Measurements from ENCODE around the gene DNAJC30. TPM values are rescaled to one million over a fixed set of nuclear protein-coding genes. Genes with fewer than 3 reads are reported as not detected.

The DNAJC30 gene
- total RNA-seq, 4 donors from 2014 or later = 2.3 to 9.3 (median 5.3) TPM

DNA sequence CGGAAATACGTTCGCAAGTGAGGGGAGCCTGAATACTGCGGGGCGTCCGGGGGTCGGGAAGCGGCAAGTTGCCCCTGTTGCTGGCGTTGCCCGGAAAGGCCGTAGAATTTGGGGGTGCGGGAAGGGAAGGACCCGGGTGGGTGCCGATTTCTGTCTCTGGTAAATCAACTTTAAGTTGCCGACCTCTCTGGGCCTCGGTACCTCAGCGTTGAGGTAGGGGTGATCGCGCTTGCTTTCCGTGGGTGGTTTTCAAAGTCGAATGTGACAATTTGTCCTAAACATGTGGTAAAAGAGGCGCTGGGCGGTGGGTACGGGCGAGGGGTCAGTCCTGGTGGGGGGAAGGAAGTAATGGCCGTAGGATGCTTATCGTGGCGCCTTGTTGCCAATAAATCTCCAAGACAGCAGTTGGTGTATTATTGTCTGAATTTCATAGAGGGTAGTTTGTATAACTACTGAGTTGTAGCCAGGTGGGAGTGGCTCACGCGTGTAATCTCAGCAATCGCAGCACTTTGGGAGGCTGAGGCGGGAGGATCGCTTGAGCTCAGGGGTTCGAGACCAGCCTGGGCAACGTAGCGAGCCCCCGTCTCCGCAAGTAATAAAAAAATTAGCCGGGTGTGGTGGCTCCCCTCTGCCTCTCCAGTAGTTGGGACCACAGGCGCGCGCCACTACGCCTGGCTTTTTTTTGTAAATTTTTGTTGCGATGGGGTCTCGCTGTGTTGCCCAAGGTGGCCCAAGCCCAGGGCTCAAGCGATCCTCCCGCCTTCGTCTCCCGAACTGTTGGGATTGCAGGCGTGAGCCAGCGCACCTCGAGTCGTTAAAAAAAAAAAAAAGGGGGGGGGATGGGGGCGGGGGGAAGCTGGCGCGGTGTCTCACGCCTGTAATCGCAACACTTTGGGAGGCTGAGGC lies 788 bp upstream of the DNAJC30 start:
- Histone ChIP-seq H3K9me3 (no peaks in the 10 kb centered on the region), H3K27me3 (no peaks in the 10 kb centered on the region), H3K4me1 (peaks cover 0 to 58% (median 11%) of the 10 kb centered on the region in 3 donors), H3K4me3 (peak overlapping the region; percentile 63 to 92), H3K36me3 (peaks cover 0 to 42% of the 10 kb centered on the region in 2 donors), H3K27ac (peak overlapping the region; percentile 47 to 92 (median 83))
- ATAC-seq = no peak
- WGBS, 2 donors (ENCODE audit: low coverage in 1 of 2) = 2% methylated on average over 27 of the region's 58 CpGs; no CpG with 5 or more reads in 1 of the 2 donors
- no peak for TF ChIP-seq EP300 (IDR thresholded peaks at IDR 0.05)
- TF ChIP-seq POLR2A (IDR thresholded peaks at IDR 0.05) = no peak
- TF ChIP-seq, protein P1, sequence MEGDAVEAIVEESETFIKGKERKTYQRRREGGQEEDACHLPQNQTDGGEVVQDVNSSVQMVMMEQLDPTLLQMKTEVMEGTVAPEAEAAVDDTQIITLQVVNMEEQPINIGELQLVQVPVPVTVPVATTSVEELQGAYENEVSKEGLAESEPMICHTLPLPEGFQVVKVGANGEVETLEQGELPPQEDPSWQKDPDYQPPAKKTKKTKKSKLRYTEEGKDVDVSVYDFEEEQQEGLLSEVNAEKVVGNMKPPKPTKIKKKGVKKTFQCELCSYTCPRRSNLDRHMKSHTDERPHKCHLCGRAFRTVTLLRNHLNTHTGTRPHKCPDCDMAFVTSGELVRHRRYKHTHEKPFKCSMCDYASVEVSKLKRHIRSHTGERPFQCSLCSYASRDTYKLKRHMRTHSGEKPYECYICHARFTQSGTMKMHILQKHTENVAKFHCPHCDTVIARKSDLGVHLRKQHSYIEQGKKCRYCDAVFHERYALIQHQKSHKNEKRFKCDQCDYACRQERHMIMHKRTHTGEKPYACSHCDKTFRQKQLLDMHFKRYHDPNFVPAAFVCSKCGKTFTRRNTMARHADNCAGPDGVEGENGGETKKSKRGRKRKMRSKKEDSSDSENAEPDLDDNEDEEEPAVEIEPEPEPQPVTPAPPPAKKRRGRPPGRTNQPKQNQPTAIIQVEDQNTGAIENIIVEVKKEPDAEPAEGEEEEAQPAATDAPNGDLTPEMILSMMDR (IDR thresholded peaks at IDR 0.05) = no peak
- no peak for TF ChIP-seq POLR2AphosphoS5 (IDR thresholded peaks at IDR 0.05)

DNA sequence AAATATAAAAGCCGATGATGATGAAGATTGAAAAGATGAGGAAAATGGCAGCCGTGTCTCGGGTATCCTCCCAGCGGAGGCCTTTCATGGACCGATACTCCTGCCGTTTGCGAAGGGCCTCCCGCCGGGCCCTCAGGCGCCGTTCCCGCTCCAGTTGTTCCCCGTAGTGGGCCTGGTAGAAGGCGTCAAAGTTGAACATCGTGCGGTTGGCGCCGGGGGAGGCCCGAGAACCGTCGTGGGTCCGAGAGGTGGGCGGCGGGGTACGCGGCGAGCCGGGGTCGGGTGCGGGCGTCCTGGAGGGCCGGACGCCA lies 553 bp downstream of the DNAJC30 start:
- no peaks in the 10 kb centered on the region for H3K27me3 ChIP-seq
- H3K27ac ChIP-seq = peak overlapping the region; percentile 34 to 92 (median 83)
- 0 to 10% methylated on average over 2 to 10 of the region's 33 CpGs for WGBS, 2 donors (ENCODE audit: low coverage in 1 of 2)
- TF ChIP-seq, protein P1 (IDR thresholded peaks at IDR 0.05) = no peak
- TF ChIP-seq EP300 (IDR thresholded peaks at IDR 0.05) (no peak), POLR2AphosphoS5 (IDR thresholded peaks at IDR 0.05) (no peak), POLR2A (IDR thresholded peaks at IDR 0.05) (no peak)
- ATAC-seq = no peak
- peaks cover 0 to 60% (median 11%) of the 10 kb centered on the region in 3 donors for H3K4me1 ChIP-seq
- H3K9me3 ChIP-seq = no peaks in the 10 kb centered on the region
- peak overlapping the region; percentile 63 to 92 for H3K4me3 ChIP-seq
- H3K36me3 ChIP-seq = peaks cover 0 to 42% of the 10 kb centered on the region in 2 donors

DNA sequence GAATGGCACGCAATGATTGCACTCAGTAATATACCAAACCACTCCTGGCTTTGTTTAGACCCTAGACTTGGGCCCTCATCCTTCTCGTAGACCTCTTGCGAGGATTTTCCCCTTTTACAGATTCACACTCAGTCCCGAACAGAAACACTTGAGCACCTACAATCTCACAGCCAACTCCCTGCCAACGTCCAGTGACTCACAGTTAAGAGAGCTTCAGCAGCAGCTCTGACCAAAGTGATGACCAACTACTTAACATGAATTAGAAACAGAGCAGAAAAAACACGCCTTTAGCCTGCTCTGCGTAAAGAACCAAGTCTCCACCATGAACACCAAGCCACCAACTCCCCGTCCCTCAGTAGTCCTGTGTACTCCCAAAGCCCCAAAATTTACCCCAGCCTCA lies 2.2 kb downstream of the DNAJC30 start:
- peak overlapping the region in 1 of 2 donors; percentile 92 for H3K4me3 ChIP-seq

DNA sequence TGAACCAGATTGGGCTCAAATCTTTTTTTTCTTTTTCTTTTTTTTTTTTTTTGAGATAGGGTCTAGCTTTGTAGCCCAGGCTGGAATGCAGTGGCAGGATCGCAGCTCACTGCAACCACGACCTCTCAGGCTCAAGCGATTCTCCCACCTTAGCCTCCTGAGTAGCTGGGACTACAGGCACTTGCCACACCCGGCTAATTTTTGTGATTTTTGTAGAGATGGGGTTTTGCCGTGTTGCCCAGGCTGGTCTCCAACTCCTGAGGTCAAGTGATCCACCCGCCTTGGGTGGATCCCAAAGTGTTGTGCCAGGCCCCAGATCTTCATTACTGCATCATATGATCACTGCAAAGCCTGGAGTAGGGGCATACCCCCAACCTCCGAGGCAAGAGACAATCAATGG lies 2.8 kb downstream of the DNAJC30 start:
- Histone ChIP-seq H3K27ac (no peak overlapping the region), H3K36me3 (peaks cover 0 to 32% of the 10 kb centered on the region in 2 donors), H3K4me3 (no peak overlapping the region), H3K4me1 (peaks cover 0 to 57% (median 11%) of the 10 kb centered on the region in 3 donors), H3K9me3 (no peaks in the 10 kb centered on the region), H3K27me3 (no peaks in the 10 kb centered on the region)
- no peak for ATAC-seq
- TF ChIP-seq POLR2AphosphoS5 (IDR thresholded peaks at IDR 0.05) (no peak), EP300 (IDR thresholded peaks at IDR 0.05) (no peak), POLR2A (IDR thresholded peaks at IDR 0.05) (no peak)
- TF ChIP-seq, protein P1 (IDR thresholded peaks at IDR 0.05) = no peak
- 89% methylated on average over 4 of the region's 7 CpGs; no CpG with 5 or more reads in 1 of the 2 donors for whole genome bisulfite sequencing, 2 donors (ENCODE audit: low coverage in 1 of 2)

More for the DNA sequence above, 2.2 kb downstream of the DNAJC30 start:
- TF ChIP-seq POLR2AphosphoS5 (IDR thresholded peaks at IDR 0.05) = no peak
- TF ChIP-seq EP300 (IDR thresholded peaks at IDR 0.05) = no peak
- TF ChIP-seq, protein P1 (IDR thresholded peaks at IDR 0.05) = no peak
- no peak for TF ChIP-seq POLR2A (IDR thresholded peaks at IDR 0.05)
- Histone ChIP-seq H3K4me1 (peaks cover 0 to 60% (median 11%) of the 10 kb centered on the region in 3 donors), H3K9me3 (no peaks in the 10 kb centered on the region), H3K27ac (no peak overlapping the region), H3K27me3 (no peaks in the 10 kb centered on the region), H3K36me3 (peaks cover 0 to 32% of the 10 kb centered on the region in 2 donors)
- WGBS, 2 donors (ENCODE audit: low coverage in 1 of 2) = 63 to 67% methylated on average over 2 to 8 of the region's 8 CpGs
- no peak for ATAC-seq
